ENCODE measurements around the gene ZNF497.
"Not testable (repeated sequence)": the region's sequence is repeated elsewhere in the genome, so short reads cannot be mapped to it uniquely, and the experiment has no call there.

ZNF497 gene

DNA sequence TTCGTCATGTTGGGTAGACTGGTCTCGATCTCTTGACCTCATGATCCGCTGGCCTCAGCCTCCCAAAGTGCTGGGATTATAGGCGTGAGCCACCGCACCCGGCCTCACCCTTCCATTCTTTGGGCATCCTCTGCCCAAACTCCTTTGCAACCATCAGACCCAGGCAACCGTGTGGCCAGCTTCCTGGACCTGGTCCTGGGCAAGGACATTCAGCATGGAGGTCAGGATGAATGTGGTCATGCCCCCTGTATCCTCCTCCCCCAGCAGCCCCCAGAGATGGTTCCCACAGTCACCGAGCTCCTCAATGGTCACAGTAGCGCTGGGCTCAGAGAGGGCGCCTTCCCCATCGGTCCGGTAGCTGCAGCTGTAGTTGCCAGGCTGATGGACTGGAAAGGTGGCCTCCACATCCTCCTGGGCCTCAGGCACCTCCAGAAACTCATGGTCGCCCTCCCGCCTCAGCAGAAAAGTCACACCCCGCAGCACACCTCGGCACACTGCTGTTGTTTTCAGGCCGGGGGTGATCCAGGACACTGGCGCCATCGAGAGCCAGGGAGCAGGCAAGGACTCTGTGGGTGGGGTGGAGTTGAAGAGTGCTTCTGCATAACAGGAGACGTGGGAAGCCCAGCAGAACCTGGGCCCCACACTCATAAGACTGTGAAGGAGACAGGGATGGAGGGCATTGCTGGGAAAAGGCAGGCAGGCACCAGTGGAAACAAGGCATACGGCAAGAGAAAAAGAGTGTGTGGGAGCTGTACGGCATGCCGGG is 10.4 kb downstream of the ZNF497 start:
- no peak for DNase-seq (ENCODE audit: low spot score)

DNA sequence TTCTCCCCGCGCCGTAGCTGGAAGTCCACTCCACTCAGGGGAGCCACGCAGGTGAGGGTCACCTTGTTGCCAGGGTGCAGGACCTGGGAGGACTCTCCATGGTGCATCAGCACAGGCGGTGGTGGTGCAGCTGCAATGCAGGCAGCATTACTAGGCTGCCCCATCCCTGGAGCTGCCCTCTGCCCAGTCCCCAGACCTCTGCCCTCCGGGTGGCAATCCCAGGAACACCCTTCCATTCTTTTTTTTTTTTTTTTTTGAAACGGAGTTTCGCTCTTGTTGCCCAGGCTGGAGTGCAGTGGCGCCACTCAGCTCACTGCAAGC is 11.0 kb downstream of the ZNF497 start:
- TF ChIP-seq, protein P1, sequence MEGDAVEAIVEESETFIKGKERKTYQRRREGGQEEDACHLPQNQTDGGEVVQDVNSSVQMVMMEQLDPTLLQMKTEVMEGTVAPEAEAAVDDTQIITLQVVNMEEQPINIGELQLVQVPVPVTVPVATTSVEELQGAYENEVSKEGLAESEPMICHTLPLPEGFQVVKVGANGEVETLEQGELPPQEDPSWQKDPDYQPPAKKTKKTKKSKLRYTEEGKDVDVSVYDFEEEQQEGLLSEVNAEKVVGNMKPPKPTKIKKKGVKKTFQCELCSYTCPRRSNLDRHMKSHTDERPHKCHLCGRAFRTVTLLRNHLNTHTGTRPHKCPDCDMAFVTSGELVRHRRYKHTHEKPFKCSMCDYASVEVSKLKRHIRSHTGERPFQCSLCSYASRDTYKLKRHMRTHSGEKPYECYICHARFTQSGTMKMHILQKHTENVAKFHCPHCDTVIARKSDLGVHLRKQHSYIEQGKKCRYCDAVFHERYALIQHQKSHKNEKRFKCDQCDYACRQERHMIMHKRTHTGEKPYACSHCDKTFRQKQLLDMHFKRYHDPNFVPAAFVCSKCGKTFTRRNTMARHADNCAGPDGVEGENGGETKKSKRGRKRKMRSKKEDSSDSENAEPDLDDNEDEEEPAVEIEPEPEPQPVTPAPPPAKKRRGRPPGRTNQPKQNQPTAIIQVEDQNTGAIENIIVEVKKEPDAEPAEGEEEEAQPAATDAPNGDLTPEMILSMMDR (IDR thresholded peaks at IDR 0.05; ENCODE audit: extremely low read depth, missing control alignments): no peak
- no peak for DNase-seq (ENCODE audit: low spot score)

More for the DNA sequence above, 10.4 kb downstream of the ZNF497 start:
- TF ChIP-seq, protein P1 (IDR thresholded peaks at IDR 0.05; ENCODE audit: extremely low read depth, missing control alignments): no peak

DNA sequence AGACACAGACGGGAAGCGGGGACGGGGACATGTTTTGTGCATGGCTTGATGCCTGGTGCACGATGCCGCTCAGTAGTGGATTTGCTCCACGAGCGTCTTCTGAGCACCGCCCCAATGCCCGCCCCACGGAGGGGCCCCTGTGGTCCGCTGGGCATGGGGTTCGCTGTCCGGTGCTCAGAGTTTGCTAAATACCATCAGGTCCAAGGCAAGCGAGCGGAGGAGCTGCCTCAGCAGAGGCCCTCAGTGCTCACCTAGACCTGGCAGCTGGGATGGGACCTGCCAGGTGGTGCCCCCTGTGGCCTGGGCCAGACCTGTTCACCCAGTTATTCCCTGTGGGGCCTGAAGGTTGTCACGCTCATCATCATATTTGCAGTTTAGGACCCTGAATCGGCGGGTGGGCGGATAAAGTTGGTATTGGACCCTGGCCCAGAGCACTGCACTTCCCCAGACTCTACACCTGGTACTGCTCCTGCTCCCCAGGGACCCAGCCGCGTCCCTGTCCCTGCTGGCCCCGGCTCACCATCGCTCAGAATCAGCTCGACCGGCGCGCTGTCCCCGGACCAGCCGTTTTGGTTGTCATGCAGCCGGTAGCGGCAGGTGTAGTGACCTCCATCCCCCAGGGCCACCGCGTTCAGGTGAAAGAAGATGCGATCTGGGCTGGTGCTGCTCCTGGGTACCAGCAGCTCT is 11.5 kb downstream of the ZNF497 start:
- no peak for DNase-seq (ENCODE audit: low spot score)
- TF ChIP-seq, protein P1 (IDR thresholded peaks at IDR 0.05; ENCODE audit: extremely low read depth, missing control alignments): no peak

DNA sequence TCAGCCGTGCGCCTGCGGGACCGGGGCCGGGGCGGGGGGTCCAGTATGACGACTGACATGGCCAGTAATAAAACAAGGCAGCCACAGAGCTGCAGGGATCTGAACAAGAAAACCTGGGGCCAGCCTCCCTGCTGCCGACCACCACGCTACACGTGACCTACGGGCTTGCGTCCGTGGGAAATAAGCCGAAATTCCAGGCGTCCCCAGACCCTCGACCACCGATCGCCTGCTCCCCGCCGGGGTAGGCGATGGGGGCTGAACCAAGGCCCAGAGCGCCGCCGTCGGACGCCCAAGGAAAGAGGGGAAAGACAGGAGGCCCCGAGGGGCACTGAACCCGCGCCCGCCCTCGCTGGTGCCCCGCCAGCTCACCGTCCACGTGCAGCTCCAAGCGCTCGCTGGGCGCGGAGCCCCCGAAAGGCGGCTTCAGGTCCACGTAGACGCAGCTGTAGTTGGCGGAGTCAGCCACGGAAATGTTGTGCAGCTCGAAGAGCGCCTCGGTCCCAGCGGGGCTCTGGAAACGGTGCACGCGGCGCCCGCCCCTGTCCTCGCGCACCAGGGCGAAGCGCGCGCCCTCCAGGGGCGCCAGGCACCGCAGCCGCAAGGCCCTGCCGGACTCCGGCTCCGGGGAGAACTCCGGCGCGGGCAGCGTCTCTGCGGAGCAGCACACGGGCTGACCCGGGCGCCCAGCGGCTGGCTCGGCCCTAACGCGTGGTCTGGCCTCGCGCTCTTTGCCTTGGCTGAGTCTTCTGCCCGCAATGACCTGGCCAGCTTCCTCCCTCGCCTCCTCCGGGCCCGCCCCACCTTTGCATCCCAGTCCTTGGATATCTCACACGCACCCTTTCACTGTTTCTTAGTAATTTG is 12.3 kb downstream of the ZNF497 start:
- TF ChIP-seq, protein P1 (IDR thresholded peaks at IDR 0.05; ENCODE audit: extremely low read depth, missing control alignments): no peak
- DNase-seq (ENCODE audit: low spot score): no peak

DNA sequence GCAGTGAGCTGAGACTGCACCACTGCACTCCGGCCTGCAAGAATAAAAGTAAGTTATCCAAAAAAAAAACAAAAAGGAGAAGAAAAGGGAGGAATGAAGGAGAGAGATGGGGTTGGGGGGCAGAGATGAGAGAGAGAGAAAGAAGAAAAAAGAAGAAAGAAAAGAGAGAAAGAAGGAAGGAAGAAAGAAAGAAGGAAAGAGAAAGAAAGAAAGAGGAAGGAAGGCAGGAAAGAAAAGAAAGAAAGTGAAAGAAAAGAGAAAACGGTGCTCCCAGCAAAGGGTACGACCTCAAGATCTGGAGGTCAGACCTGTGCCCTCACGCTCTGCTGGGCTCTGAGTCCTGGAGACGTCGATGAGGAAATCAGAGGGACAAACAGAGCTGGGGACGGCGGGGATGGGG is 13.0 kb downstream of the ZNF497 start:
- TF ChIP-seq, protein P1 (IDR thresholded peaks at IDR 0.05; ENCODE audit: extremely low read depth, missing control alignments): no peak
- no peak for DNase-seq (ENCODE audit: low spot score)

DNA sequence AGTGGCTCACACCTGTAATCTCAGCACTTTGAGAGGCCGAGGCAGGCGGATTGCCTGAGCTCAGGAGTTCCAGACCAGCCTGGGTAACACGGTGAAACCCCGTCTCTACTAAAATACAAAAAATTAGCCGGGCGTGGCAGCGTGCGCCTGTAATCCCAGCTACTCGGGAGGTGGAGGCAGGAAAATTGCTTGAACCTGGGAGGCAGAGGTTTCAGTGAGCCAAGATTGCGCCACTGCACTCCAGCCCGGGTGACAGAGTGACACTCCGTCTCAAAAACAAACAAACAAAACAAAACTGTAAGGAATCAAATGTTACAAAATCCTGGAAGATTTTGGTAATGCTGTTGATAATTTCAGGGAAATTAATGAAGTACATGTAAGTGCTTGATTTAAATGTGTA is 14.5 kb downstream of the ZNF497 start:
- DNase-seq (ENCODE audit: low spot score): not testable (repeated sequence)

DNA sequence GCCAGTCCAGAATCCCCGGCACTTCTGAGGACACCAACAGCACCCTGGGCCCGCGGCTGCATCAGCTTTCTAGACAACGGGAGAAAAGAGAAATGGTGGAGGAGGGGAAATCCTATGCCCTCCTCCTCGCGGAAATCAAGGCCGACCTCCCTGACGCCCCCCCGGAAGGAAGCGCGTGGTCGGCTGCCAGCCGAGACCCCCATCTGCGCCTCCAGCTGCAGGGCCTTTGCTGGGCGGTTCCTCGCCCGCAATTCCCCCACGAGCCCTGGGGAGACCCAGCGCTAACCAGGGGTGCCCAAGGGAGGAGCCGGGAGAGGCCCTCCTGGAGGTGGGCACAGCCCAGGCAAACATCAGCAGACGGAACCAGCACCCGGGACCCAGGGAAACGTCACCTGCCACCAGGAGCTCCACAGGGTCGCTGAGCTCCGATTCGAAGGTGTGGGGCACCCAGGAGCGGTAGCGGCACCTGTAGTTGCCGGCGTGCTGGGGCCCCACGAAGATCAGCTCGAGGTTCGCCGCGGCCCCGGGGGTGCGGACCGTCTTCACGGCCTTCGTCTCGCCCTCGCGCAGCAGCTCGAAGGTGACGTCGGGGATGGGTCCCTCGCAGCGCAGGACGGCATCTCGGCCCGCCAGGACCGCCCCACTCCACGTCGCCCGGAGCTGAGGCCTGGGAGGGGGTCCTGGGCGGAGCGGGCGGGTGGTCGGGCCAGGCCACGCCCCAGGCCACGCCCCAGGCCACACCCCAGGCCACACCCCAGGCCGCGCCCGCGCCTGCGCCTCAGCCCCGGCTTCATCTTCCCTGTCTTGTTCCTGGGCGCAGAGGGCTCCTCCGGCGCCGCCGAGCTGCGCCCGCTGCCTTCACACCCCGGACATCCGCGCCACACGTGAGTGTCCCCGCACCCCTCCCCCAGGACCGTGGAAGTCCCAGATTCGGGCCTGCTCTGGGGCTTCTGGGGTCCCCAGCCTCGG is 15.3 kb downstream of the ZNF497 start:
- peak; percentile 97 for DNase-seq (ENCODE audit: low spot score)
- TF ChIP-seq, protein P1 (IDR thresholded peaks at IDR 0.05; ENCODE audit: extremely low read depth, missing control alignments): no peak

All from GM20000 (cell line).